HepG2 (cell line): Measurements from ENCODE around the gene PLEKHH3. TPM values are rescaled to one million over a fixed set of nuclear protein-coding genes. Genes with fewer than 3 reads are reported as not detected.

Experiments used
- ATAC-seq: fragments of 200-7000 bp; cut with Tn5 transposase; 3 replicates; pipeline ENCODE4 v1.9.1; 2020; ENCODE audit warnings: mild to moderate bottlenecking, moderate library complexity
- BruUV-seq: library from RNA; stranded (reverse); fragments of 400-500 nt; replicated peaks from 2 replicates; lab custom pipeline; 2021; lab: Mats Ljungman, UMichigan
- CTCF ChIA-PET: fragments of 300-600 bp; formaldehyde crosslinking; extraction: SDS; loops from one replicate; lab custom pipeline; 2021; ENCODE audit warnings: low total read pairs, inconsistent platforms, low intra/inter-chr PET ratio; lab: Yijun Ruan, JAX
- POLR2A ChIA-PET: fragments of 350-600 bp; sonication (Branson Sonifier 250); formaldehyde crosslinking; loops from one replicate; lab custom pipeline; 2020; ENCODE audit warnings: antibody characterized with exemption, inconsistent platforms; lab: Yijun Ruan, JAX
- DNase-seq: peaks from one replicate; pipeline ENCODE4 v3.0.0-alpha.2; 2015; ENCODE audit warnings: low spot score
- FAIRE-seq: peaks from 3 replicates; lab custom pipeline; 2011; peaks lifted over from hg19 to GRCh38; lab: Jason Lieb, UNC
- H2AFZ ChIP-seq: one replicate; pipeline ENCODE4 v1.6.1; 2011; ENCODE audit warnings: low read length, inconsistent platforms
- H3K27ac ChIP-seq: fragments of 300-600 bp; 3 replicates; pipeline ENCODE4 v1.8.0; 2011; ENCODE audit warnings: mixed run types, mild to moderate bottlenecking, mixed read lengths, low read length, inconsistent platforms; ENCODE audit not compliant: insufficient read depth; ENCODE audit errors: extremely low read length
- H3K27me3 ChIP-seq, 2 experiments: fragments of 200-600 bp in 1 of 2; 2 replicates in 1 of 2; 3 replicates in 1 of 2; pipeline versions ENCODE4 v1.6.0 to v1.8.0; 2011; ENCODE audit warnings: low read length in 2 of 2, mild to moderate bottlenecking in 2 of 2, moderate library complexity in 2 of 2, inconsistent platforms in 1 of 2; ENCODE audit not compliant: insufficient read depth in 2 of 2, control insufficient read depth in 1 of 2
- H3K36me3 ChIP-seq, 2 experiments: fragments of 200-600 bp in 1 of 2; replicated peaks in 1 of 2; 2 replicates in 1 of 2; 3 replicates in 1 of 2; pipeline versions ENCODE4 v1.5.1 to v1.8.0; 2011; ENCODE audit warnings: low read length in 2 of 2, inconsistent platforms in 1 of 2; ENCODE audit not compliant: insufficient read depth in 2 of 2, control insufficient read depth in 1 of 2
- H3K4me1 ChIP-seq: 2 replicates; pipeline ENCODE4 v1.5.1; 2012; ENCODE audit warnings: low read length, inconsistent platforms; ENCODE audit not compliant: insufficient read depth
- H3K4me2 ChIP-seq: 2 replicates; pipeline ENCODE4 v1.6.0; 2011; ENCODE audit warnings: low read depth, low read length, inconsistent platforms
- H3K4me3 ChIP-seq, 3 experiments: fragments of 200-600 bp in 1 of 3; sonication (generic), shearing (Covaris generic) in 1 of 3; replicated peaks in 1 of 3; 2 replicates each; pipeline ENCODE4 v1.5.1; 2011 to 2016; ENCODE audit warnings: low read length in 3 of 3, inconsistent platforms in 2 of 3, low read depth in 2 of 3, mild to moderate bottlenecking in 2 of 3, control low read depth in 1 of 3, mixed read lengths in 1 of 3; ENCODE audit not compliant: insufficient read depth in 1 of 3
- H3K79me2 ChIP-seq: one replicate; pipeline ENCODE4 v1.6.1; 2011; ENCODE audit warnings: low read length, inconsistent platforms; ENCODE audit not compliant: insufficient read depth
- H3K9ac ChIP-seq: 2 replicates; pipeline ENCODE4 v1.6.0; 2011; ENCODE audit warnings: mild to moderate bottlenecking, low read depth, low read length, inconsistent platforms; ENCODE audit not compliant: insufficient read depth
- H3K9me3 ChIP-seq: 2 replicates; pipeline ENCODE4 v1.5.1; 2012; ENCODE audit warnings: mild to moderate bottlenecking, low read length
- H4K20me1 ChIP-seq: 2 replicates; pipeline ENCODE4 v1.6.0; 2011; ENCODE audit warnings: inconsistent platforms, mild to moderate bottlenecking, low read length, moderate library complexity; ENCODE audit not compliant: insufficient read depth
- ATF6 ChIP-seq: sonication (generic); formaldehyde crosslinking; conservative IDR thresholded peaks from 2 replicates; pipeline ENCODE4 v1.4.0; 2020; ENCODE audit warnings: missing genetic modification reagents
- CHD2 ChIP-seq: IDR thresholded peaks from 2 replicates; pipeline ENCODE4 v1.6.1; 2011; ENCODE audit warnings: low read depth, low read length, improper control_type of control experiment
- GLI4 ChIP-seq: sonication (generic); formaldehyde crosslinking; IDR thresholded peaks from 2 replicates; pipeline ENCODE4 v1.5.1; 2020; ENCODE audit warnings: missing genetic modification reagents, mild to moderate bottlenecking, moderate library complexity, borderline replicate concordance
- HIVEP1 ChIP-seq: sonication (generic); formaldehyde crosslinking; IDR thresholded peaks from 2 replicates; pipeline ENCODE4 v1.4.0; 2020; ENCODE audit warnings: mild to moderate bottlenecking, missing genetic modification reagents
- HOMEZ ChIP-seq: IDR thresholded peaks from 2 replicates; pipeline ENCODE4 v1.6.1; 2016; ENCODE audit warnings: low read depth
- HOXA7 ChIP-seq: sonication (generic); formaldehyde crosslinking; IDR thresholded peaks from 2 replicates; pipeline ENCODE4 v1.8.1; 2022; ENCODE audit warnings: mild to moderate bottlenecking, missing genetic modification reagents, moderate library complexity
- KDM4B ChIP-seq: sonication (generic); formaldehyde crosslinking; IDR thresholded peaks from 2 replicates; pipeline ENCODE4 v1.4.0; 2020; ENCODE audit warnings: missing genetic modification reagents
- NCOA1 ChIP-seq: sonication (generic); formaldehyde crosslinking; IDR thresholded peaks from 2 replicates; pipeline ENCODE4 v1.9.0; 2021; ENCODE audit warnings: missing genetic modification reagents
- RFX3 ChIP-seq: IDR thresholded peaks from 2 replicates; pipeline ENCODE4 v1.6.1; 2016; ENCODE audit warnings: missing biosample characterization, missing genetic modification reagents
- TEF ChIP-seq: sonication (generic); formaldehyde crosslinking; IDR thresholded peaks from 2 replicates; pipeline ENCODE4 v1.5.0; 2020; ENCODE audit warnings: missing genetic modification reagents
- TFDP1 ChIP-seq: IDR thresholded peaks from 2 replicates; pipeline ENCODE4 v1.6.1; 2016; ENCODE audit warnings: missing compliant biosample characterization, missing genetic modification reagents, borderline replicate concordance
- ZBTB14 ChIP-seq: sonication (generic); formaldehyde crosslinking; IDR thresholded peaks from 2 replicates; pipeline ENCODE4 v1.4.0; 2020; ENCODE audit warnings: missing genetic modification reagents
- ZNF20 ChIP-seq: sonication (generic); formaldehyde crosslinking; IDR thresholded peaks from 2 replicates; pipeline ENCODE4 v1.4.0; 2020; ENCODE audit warnings: mild to moderate bottlenecking, moderate library complexity, missing genetic modification reagents
- ZNF44 ChIP-seq: sonication (generic); formaldehyde crosslinking; IDR thresholded peaks from 2 replicates; pipeline ENCODE4 v1.5.1; 2020; ENCODE audit warnings: mild to moderate bottlenecking, missing genetic modification reagents
- ZNF616 ChIP-seq: sonication (generic); formaldehyde crosslinking; IDR thresholded peaks from 2 replicates; pipeline ENCODE4 v1.5.0; 2020; ENCODE audit warnings: low read depth, mild to moderate bottlenecking, missing genetic modification reagents
- ZNF800 ChIP-seq: sonication (generic); formaldehyde crosslinking; IDR thresholded peaks from 2 replicates; pipeline ENCODE4 v1.4.0; 2020; ENCODE audit warnings: missing genetic modification reagents
- WGBS: methylation state at CpG from one replicate; pipeline ENCODE4 v1.1.6; 2017; ENCODE audit warnings: low lambda C conversion rate; 5-methylcytosine and 5-hydroxymethylcytosine counted together
- in situ Hi-C: cut with HindIII; loops from 2 replicates; pipeline ENCODE4 v1.10.0; 2017; ENCODE audit warnings: low pct_unique_long_range_greater_than_20kb; ENCODE audit not compliant: extremely low pct_ligation_motif_present
- intact Hi-C: fragments of 100-400 bp; cut with micrococcal nuclease; formaldehyde crosslinking; loops from one replicate; pipeline ENCODE4 v1.10.0; 2022; ENCODE audit not compliant: unreplicated experiment
- polyA plus RNA-seq, 8 experiments: library from polyadenylated mRNA; depleted of rRNA in 3 of 8; stranded (reverse) in 7 of 8; unstranded in 1 of 8; fragments of >200 nt; fragmentation: Illumina TruSeq in 4 of 8; extraction: Trizol in 4 of 8; gene quantifications; 2 replicates each; pipeline versions ENCODE4 v1.2.1 to v1.2.3, GENCODE V29; 2011 to 2016; ENCODE audit warnings: low read depth in 4 of 8, missing spikeins in 1 of 8, mixed read lengths in 1 of 8; ENCODE audit not compliant: insufficient read depth in 1 of 8
- total RNA-seq, 5 experiments: library from RNA; depleted of rRNA; stranded (reverse); fragments of >200 nt; fragmentation: Illumina TruSeq; extraction: Trizol; gene quantifications; 2 replicates each; pipeline ENCODE4 v1.2.3, GENCODE V29; 2016; ENCODE audit warnings: low read depth in 1 of 5

PLEKHH3 gene
- total and polyA plus RNA-seq, 2 of the 13 experiments (the other 11 are each of a cell fraction or from before 2014, with no cell fraction given): 6.0 to 19.9 TPM

GRCh38 chr17:42687707-42688320 is 11.0 kb upstream of the PLEKHH3 start:
- no peak for DNase-seq
- Histone ChIP-seq H3K4me2 (no peak overlapping the region), H2AFZ (no peak overlapping the region), H3K4me1 (peaks cover 8% of the 10 kb centered on the region), H4K20me1 (no peaks in the 10 kb centered on the region), H3K36me3 (peaks cover 0 to 1% of the 10 kb centered on the region in 2 experiments; a peak in 2 of 5 replicates), H3K9me3 (no peaks in the 10 kb centered on the region), H3K9ac (no peak overlapping the region), H3K27me3 (no peaks in the 10 kb centered on the region), H3K27ac (no peak overlapping the region), H3K4me3 (no peak overlapping the region), H3K79me2 (no peaks in the 10 kb centered on the region)
- intact Hi-C loops: no loop called here
- in situ Hi-C loops: no loop called here
- no peak for FAIRE-seq
- ChIA-PET CTCF (no interaction called here), POLR2A (no interaction called here)
- BruUV-seq: no TSS peak
- no peak for TF ChIP-seq CHD2
- TF ChIP-seq RFX3 (CRISPR knock-in tag): no peak
- TF ChIP-seq ZBTB14 (CRISPR knock-in tag): no peak
- no peak for TF ChIP-seq GLI4 (CRISPR knock-in tag)
- no peak for TF ChIP-seq ZNF800 (CRISPR knock-in tag)
- TF ChIP-seq ZNF20 (CRISPR knock-in tag): no peak
- TF ChIP-seq HOMEZ: no peak
- TF ChIP-seq ZNF616: no peak
- TF ChIP-seq HOXA7: no peak
- no peak for TF ChIP-seq NCOA1 (CRISPR knock-in tag)
- no peak for TF ChIP-seq KDM4B (CRISPR knock-in tag)
- TF ChIP-seq TFDP1 (CRISPR knock-in tag): no peak
- TF ChIP-seq ZNF44 (CRISPR knock-in tag): no peak
- no peak for TF ChIP-seq TEF (CRISPR knock-in tag)
- no peak for TF ChIP-seq ATF6
- TF ChIP-seq HIVEP1 (CRISPR knock-in tag): no peak
- WGBS: 95% methylated on average over 27 of the region's 27 CpGs
- ATAC-seq: no peak
